ENCODE measurements around the gene GET3.

GRCh38 chr19:12763100-12763499 is 25.8 kb downstream of the GET3 start:
- no peak for TF ChIP-seq CTCF (IDR thresholded peaks at IDR 0.05)
- no peak for TF ChIP-seq EZH2 (IDR thresholded peaks at IDR 0.05; ENCODE audit: borderline replicate concordance, insufficient read depth, low read depth, low read length, poor library complexity, severe bottlenecking)
